NCI-H128 (cell line): ENCODE results near the gene ZNRF3.
"Not testable (repeated sequence)": the region's sequence is repeated elsewhere in the genome, so short reads cannot be mapped to it uniquely, and the experiment has no call there.

Experiments
- DNase-seq: peaks from one replicate; lab custom pipeline; 2025; ENCODE audit not compliant: unreplicated experiment; lab: John Stamatoyannopoulos, UW

The ZNRF3 gene

DNA sequence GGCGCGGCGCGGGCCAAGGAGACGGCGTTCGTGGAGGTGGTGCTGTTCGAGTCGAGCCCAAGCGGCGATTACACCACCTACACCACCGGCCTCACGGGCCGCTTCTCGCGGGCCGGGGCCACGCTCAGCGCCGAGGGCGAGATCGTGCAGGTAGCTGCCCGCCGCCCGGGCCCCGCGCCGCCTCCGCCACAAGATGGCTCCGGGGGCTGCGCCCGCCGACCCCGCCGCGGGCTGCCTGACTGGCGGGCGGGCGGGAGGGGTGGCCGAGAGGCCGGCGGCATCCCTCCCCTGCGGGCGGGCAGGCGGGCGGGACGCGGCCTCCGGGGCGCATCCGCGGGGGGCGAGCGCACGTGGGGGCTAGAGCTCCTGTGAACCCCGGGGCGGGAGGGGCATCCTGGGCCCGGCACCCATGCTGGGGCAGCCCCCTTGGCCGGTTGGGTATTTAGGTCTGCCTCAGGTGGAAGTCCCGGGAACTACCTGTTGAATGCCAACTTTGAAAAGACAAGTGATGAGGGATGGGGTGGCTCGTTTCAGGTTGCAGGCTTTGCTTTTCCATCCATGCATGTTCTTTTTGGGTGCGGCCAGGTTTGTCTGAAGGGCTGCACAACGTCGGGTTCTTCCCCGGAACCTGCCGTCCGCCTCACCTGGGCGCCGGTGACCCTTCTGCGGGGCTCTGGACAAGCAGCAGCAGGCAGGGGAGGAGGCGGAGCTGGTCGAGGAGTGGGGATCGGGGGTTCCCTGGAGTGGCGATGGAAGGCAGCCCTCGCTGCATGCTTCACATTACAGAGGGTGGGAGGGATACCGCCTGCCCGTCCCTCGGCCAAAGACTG, 760 bp downstream of the ZNRF3 start:
- DNase-seq: no peak

DNA sequence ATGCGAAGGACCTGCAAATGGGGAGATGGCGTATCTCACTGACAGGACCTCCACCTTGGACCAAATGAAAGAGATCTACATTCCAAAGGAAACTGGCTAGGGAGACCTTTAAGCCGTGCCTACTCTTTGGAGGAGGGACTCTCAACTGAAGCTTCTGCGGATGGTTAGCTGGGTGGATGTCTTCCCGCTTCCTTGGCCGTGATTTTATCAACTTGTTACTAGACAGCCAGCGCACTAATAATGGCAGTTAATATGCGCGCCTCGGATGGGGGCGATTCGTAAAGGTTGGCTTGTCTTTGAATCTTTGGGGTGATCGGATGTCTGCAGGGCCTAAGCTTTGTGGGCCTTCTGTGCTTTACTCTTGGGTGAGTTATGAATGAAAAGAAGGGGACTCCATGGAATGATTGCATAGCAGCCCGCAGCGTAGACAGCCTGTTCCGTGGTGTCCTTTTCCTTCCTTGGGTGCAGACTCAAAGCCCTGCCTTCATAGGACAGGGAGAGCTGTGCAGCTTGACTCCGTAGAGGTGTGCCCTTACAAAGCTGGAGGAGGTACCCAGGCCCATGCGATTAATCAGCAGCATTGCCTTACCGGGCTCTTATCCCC, 1.5 kb downstream of the ZNRF3 start:
- DNase-seq: no peak

DNA sequence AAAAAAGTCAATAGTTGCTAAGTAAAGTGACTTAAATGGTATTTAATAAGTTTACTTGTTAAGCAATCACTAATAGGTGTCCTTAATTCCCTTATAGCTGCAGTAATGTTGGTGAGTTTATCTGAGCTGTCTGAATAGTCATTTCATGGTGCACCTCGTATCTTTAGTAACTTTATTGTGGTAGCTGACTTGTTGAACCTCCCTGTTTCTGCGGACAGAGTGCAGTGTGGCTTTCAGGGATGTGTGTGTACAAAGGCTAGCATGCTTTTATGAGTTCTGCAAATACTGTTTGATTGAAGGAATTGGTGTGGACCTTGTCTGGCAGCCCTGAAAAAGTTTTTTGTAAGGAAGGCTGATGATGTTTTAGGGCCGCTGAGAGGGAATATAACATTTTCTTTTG, 2.6 kb downstream of the ZNRF3 start:
- DNase-seq: no peak

DNA sequence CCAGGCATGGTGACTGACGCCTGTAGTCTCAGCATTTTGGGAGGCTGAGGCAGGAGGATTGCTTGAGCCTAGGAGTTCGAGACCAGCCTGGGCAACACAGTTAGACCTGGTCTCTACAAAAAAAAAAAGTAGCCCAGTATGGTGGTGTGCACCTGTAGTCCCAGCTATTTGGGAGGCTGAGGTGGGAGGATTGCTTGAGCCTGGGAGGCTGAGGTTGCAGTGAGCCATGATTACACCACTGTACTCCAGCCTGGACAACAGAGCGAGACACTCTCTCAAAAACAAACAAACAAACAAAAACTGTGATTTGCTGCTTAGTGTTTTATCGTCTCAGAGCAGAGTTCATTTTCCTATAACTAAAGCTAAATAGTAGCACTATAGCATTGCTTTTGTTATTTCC, 3.3 kb downstream of the ZNRF3 start:
- not testable (repeated sequence) for DNase-seq

DNA sequence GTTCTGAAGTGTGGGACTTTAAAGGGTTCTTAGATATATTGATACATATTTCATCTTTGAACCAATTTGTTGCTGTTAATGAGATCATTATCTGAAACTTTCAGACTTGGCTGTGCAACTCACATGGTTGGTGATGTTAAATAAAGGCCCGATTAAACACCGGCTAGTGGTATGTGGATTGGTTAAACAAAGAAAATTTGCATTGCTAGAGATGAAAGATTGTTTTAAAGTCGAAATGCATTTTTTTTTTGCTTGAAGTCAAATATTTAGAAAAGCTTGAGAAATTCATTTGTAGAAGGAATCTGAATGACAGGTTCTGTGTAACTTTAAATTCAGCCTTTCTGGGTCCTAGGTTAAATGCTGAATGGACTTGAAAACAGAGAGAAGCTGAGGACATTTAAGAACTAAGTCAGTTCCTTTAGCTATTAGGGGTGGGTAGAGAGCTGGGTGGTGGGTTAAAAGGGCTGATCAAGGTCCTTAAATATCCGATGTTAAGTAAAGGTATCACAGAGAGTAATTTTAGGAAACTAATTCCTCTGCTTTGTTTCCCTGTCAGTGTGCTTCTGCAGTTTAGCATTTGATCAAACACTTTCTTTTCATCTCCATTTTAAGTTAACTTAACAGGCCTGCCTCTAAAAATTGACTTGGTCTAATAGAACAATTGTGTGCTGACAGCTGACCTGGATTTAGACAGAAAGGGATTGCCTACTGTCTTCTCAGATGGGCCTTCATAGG, 4.5 kb downstream of the ZNRF3 start:
- DNase-seq: no peak

DNA sequence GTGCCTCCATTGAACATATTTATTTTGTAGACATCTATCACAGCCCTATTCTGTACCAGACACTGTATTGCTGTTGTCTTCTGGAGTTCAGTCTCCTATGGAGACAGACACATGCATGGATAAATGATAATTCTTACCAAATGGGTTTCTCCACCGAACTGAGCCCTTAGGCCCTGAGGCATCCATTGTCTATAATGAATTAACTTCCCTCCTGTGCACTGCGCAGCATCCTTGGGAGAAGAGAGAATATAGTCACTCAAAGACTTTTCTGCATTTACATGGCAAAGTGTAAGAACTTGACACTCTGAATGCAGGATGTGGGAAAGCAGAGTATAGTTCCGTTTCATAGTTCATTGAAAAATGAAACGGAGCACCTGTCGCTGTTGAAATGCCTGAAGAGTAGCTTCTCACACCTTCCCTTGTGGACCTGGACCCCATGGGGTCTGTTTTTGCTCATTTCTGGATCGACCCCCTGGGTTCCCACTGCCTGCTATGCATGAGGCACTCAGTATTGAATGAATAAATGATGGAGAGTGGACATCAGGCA, 6.2 kb downstream of the ZNRF3 start:
- no peak for DNase-seq

DNA sequence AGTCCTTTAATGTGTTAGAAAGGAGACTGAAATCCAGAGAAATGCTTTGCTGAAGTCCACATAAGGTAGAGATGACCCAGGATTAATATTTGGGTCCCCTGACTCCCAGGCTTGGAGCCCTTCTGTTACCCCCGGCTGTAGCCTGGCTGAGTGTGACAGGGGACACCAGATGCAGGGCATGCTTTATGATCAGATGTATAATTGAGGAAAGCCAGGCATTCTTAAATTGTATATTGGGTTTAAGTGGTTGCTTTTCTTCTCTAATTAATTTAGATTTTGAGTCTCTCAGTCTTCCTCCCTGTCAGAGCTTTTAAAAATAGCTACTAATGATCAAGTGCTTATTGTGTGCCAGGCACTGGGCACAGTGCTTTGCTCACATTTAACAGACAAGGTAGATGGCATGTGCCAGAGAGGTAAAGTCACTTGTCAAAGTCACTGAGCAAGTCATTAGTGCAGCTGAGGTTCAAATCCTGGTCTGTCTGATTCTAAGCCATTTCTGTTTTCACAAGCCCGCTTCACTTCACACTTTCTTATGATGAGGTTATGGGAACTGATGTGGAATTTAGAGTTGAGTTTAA, 7.9 kb downstream of the ZNRF3 start:
- DNase-seq: no peak

DNA sequence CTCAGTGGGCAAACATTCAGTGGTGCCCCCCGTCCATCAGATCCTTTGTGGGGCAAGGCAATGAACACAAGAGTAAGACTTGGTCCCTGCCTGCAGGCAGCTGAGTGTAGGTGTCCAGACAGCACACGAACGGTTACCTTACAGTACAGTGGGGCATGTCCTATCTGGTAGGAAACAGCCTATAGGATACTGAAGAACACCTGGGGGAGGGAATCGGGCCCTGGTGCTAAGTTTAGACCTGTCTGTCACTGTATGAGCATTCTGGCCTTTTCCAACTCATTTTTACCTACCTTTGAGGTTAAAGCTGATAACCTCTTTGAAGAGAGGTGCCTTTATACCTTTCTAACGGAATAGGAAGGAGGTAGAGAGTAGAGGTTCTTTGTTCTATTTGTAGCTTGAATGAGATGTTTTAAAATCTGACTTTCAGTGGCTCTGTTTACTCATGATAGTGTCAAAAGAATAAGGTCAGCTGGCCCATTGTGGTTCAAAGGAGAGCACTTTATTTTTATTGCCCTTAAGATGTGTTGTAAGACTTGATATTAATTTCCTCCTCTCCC, 8.9 kb downstream of the ZNRF3 start:
- no peak for DNase-seq

DNA sequence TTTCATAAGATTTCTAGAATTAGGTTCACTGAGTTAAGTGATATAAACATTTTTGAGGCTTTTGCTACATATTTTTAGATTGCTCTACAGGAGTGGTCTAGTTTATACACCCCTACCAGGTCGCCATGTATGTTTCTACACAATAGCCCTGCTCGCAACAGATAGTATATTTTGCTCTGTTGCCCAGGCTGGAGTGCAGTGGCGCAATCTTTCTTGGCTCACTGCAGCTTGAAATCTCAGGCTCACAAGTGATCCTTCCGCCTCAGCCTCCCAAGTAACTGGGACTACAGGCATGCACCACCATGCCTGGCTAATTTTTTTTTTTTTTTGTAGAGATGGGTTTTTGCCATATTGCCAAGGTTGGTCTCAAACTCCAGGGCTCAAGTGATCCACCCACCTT, 10.4 kb downstream of the ZNRF3 start:
- no peak for DNase-seq

DNA sequence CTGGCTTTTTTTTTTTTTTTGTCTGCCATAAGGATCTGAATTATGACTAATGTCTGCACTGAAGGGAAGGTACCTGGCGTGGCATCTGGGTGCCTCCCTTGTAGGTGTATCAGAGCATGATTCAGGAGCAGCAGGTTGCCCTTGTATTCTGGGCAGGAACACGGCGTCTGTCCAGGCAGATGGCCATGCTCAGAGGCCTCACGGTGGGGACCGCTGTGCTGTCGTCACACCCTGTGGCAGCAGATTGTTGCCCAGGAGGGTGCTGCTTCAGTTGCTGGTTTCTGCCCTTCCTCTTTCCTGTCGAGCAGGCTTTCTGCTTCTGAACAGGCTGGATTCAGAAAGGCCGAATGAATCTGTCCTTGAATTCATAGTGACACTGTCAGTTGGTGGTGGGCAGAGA, 11.0 kb downstream of the ZNRF3 start:
- no peak for DNase-seq

DNA sequence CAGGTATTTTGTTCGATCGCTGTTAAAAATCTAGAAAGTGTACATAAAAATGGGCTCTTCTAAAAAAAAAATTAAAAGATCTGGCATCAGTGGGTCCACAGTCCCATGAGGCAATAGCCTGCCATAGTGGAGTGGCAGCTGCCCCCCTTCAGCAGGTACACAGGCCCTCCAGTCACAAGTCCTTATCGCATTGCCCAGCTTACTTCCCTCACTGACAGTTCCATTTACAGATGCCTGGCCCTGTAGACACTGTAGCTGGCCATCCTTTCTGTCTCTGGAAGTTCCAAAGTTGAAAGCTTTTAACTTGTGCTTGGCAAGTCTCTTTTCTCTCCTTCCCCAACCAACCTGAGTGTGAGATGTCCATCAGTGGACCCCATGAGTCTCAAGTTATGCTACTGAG, 11.4 kb downstream of the ZNRF3 start:
- no peak for DNase-seq

DNA sequence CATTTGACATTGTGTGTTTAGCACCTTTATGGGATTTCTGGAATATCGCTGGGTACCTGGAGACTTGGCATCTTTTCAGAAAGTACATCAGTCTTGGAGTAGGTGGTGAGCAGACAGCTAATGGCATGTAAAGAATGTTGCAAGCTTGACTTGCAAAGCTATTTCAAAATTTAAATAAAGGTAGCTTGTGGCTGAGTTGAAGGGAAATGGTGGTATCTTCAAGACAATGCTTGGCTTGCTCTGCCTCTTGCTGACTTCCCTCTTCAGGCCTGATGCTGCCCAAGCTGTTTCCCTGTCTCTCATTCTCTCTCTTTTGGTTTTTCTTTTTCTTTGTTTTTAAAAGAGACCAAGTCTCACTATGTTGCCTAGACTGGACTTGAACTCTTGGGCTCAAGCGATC, 13.2 kb downstream of the ZNRF3 start:
- DNase-seq: no peak

DNA sequence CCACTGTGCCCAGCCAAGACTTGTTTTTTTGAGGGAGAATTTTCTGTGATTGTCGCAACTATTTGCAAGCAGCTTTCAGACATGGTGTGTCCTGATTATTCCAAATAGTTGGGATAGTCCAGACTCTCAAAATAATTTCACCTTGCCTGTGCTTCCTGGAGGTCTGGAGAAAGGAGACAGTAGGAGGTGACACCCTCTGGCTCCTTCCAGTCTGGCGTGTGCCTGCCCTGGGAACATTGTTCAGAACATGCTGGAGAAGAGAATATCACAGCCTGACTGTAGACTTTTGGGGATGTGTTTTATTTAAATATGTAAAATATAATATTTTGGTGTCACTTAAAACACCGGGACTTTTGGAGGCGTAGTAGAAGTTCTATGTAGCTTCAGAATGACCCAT, 14.9 kb downstream of the ZNRF3 start:
- DNase-seq: no peak

DNA sequence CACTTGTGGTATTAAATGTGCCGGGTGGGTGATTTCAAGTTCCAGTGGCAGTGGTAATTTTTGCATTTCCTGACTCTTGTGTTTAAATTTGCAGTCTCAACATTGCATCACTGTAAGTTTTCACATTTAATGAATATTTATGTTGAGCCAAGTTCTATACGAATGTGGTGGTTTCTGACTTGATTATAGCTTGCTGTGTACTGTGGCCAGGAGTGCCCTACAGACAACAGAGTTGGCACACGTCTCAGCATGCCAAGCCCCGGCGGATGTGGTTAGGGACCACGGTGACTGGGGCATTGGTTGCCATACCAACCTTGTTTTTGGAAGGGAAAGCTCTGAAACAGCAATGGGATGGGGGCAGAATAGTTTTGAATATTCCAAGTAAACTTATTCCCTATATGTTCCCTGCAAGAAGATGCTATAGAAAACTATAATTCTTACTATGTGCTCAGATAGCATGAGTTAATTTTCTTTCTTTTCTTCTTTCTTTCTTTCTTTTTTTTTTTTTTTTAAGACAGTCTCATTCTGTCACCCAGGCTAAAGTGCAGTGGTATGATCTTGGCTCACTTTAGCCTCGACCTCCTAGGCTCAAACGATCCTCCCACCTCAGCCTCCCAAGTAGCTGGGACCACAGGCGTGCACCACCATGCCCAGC, 16.0 kb downstream of the ZNRF3 start:
- no peak for DNase-seq

DNA sequence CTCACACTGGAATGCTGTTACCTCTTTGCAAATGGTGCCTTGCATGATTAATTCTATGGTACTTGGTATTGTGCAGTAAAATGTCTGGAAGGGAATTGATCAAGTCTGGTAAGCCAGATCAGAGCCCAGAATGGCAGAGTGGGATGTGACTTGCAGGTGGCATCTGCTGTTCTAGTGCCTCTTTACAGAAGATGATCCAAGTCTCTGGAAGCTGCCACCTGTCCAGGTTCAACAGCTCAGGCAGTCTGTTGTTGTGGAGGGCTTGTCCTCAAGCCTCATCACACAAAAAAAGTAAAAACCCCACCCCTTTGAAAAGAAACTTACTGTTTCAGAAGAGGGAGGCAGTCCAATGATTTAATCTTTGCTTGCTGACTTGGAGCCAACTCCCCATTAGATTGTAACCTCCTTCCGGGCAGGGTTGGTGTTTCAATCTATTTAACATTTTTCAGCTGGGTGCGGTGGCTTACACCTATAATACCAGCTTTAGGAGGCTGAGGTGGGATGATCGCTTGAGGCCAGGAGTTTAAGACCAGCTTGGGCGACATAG, 17.1 kb downstream of the ZNRF3 start:
- DNase-seq: no peak

DNA sequence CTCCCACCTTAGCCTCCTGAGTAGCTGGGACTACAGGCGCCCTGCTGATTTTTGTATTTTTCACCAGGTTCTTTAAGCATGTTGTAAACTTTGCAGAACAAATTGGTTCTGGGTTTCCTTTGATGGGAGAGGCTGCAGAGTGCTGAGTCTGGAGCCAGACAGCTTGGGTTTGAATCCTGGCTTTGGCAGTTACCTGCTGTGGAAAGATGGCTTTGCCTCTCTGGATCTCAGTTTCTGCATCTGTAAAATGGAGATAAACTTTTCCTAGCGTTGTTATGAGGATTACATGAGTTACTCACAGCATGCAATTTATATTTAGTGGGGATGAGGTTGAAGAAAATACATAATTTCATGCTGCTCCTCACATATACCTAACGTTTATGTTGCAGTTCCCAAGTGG, 19.1 kb downstream of the ZNRF3 start:
- DNase-seq: no peak

DNA sequence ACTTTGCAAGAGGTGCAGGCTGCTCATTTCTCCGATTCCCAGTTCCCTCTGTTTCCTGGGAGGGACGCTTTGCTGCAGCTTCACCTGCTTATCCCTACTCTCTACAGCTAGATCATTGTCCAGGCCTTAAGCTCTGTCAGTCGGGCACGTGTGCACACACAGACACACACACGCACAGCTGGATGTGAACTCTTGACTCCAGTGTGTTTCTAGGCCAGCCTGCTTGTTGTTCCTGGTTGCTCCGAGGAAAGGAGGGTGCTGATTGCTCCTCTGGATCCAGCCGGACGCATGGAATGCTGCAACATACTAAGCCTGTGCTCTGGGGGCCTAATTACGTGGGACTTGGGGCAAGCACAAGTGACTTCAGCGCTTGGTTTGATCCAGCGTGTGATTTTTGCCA, 19.7 kb downstream of the ZNRF3 start:
- DNase-seq: no peak

DNA sequence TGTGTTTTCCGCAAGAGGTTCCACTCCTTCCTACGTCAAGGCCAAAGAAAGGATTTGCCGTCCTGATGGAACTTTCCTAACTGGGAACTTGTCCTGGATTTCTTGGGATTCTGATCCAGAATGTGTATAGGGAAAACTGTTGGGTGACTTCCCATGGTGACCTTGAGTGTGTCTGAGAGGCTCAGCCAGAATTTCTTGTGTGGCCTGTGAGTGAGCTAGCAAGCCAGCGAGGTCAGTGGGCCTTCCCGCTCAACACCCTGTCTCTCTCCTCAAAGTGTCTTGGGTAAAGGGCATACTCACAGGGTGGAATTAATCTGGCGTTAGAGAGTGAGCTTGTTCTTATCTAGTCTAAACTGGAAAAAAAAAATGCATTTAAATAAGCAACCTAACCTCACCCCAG, 20.4 kb downstream of the ZNRF3 start:
- no peak for DNase-seq

DNA sequence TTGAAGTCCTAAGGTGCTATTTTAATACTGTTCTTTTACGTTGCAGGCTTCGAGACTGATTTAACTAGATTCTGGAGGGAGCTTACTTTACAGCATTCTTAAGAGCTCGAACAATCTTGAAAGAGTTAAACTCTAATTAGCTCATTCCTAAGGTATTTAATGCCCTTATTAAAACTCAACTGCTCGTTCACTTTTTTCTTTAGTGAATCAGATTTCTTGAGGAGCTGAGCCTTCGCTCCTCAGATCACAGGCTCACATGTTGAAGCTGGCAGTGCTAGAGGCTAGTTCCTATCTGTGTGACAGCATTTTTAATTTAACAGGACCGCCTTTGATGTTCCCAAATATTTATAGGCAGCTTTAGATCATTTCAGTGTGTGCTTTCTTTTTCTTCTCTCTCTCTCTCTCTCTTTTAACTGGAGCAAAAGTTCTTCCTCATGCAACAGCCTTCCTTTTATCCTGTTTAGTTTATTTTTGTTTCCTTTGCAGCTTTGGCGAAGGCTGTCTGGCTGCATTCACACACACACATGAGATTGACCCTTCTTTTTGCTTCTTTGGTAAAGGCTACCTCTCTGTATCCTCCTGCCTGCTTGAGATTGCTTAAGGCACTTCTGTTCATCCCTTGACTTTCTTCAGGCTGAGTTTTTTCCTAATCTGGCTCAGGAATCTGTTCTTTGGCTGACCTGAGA, 21.0 kb downstream of the ZNRF3 start:
- no peak for DNase-seq

DNA sequence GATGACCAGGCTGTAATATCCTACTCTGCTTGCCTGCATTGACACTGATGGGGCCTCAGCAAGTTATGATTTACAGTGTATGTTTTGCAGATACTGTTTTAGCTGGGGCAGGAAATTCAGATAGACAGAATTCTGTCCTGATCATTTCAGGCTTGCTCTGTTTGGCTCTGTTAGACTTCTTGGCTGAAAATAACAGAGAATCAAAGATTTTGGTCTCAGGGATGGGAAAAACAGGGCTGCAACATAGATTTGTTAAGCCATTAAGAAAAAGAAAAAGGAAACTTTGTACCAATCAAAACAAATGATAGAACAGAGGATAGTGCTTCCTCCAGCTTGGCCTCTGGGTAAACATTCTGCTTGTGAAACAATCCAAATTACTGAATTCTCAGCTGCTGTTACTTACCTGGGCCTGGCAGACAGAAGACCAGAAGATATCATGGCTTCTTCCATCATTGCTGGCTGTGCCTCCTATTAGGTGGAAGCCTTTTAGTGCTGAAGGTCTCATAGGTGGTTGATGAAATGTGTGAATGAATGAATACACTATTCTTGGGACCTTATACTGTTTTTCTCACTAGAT, 22.0 kb downstream of the ZNRF3 start:
- DNase-seq: no peak
